Stimulated activated CD4-positive, alpha-beta T cell treated with anti-CD3 and anti-CD28 coated beads, Interleukin-2, amount 100 ng/mL, for 48 hours (primary cell): Measurements from ENCODE around the gene NAB1.
"Not testable (repeated sequence)": the region's sequence is repeated elsewhere in the genome, so short reads cannot be mapped to it uniquely, and the experiment has no call there.

Experiments used
- DNase-seq, 2 donors: peaks; one replicate each; pipeline ENCODE4 v3.0.0-alpha.2; 2020

The NAB1 gene

DNA sequence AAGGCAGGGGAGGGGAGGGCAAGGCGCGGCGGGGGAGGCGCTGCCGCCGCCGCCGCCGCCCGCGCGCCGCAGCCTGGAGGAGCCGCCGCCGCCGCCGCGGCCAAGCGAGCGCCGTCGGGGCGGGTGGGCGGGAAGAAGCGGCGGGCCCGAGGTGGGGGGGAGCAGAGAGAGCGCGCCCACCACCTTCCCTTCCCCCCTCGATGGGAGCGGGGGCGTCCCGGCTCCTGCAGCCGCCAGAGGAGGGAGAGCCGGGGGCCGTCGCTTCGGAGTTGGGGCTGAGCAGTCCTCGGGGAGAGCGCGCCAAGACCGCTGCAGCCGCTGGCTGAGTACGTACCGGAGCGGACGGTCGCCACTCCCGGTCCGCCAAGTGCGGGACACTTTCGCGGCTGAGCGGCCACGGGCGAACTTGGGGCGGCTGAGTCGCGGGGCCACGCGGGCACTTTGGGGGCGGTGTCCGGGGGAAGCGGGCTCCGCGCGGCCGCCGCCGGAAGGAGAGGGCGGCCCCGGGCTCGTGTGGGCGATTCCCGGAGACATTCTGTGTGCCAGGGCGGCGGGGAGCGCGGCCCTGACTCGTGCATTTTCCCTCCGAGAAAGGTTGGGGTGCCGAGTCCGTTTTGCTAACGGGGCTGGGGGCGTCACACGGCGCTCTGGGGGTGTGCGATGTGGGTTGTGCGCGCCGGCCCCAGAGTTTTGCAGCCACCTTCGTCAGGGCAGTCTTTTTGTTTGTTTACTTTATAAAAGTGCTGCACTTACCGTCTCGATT, at the start of gene NAB1:
NAB1 (plus strand) TSS at position 49 of the 763 bp plus-strand sequence. CDS start 10,094 bp downstream, outside the sequence.
- DNase-seq: peak; percentile 48 to 53

GRCh38 chr2:190599546-190600220, 49.2 kb upstream of the NAB1 start:
- no peak for DNase-seq

DNA sequence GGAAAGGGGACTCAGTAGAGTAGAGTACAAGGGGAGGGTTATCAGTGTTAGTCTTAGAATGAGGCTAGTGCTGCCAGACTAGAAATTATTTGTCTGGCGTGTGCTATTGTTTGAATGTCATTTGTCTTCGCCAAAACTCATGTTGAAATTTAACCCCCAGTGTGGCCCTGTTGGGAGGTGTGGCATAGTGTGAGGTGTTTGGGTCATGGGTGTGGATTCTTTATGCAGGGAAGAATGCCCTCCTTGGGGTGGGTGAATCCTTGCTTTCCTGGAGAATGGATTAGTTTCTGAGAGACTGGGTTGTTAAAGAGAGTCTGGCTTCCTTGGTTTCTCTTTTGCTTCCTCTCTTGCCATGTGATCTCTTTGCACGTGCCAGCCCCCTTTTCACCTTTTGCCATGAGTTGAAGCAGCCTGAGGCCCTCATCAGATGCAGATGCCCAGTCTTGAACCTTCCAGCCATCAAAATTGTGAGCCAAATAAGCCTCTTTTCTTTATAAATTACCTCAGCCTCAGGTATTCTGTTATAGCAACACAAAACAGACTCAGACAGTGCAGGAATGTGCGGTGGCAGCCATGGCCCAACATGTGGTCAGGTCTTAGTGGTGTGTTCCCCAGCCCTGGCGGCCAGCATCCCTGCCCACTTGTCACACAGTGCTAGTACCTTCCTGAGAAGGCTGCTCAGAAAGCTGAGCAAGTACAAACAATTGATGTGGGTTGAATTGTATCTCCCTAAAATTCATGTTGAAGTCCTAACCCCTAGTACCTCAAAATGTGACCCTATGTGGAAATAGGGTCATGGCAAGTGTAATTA, 48.4 kb upstream of the NAB1 start:
- no peak for DNase-seq

- no peak for DNase-seq
These were observed 45.5 kb upstream of the NAB1 start for GRCh38 chr2:190603374-190603773.

DNA sequence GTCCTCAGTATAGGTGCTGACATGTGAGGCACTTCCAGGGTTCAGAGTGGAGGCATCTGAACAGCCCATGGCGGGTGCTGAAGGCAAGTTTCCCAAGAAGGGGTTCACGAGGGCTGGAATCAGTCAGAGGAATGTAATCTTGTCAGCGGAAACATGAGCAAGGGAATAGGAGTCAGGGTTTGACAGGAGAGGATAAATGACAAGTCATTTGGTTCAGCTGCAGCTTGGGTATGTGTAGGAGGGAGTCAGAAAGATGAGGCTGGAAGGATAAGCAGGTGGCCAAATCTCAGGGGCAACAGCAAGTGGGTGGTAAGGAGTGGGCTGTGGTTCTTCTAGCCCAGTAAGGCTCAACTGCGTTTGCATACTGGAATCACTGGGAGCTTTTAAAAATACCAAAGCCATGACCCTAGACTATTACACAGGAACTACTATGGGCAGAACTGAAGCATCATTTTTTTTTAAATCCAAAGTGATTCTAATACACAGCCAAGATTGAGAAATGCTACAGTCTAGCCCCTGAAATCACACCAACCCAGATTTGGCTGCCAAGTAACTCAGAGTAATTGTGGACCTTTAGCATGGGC, 41.8 kb upstream of the NAB1 start:
- DNase-seq: no peak

DNA sequence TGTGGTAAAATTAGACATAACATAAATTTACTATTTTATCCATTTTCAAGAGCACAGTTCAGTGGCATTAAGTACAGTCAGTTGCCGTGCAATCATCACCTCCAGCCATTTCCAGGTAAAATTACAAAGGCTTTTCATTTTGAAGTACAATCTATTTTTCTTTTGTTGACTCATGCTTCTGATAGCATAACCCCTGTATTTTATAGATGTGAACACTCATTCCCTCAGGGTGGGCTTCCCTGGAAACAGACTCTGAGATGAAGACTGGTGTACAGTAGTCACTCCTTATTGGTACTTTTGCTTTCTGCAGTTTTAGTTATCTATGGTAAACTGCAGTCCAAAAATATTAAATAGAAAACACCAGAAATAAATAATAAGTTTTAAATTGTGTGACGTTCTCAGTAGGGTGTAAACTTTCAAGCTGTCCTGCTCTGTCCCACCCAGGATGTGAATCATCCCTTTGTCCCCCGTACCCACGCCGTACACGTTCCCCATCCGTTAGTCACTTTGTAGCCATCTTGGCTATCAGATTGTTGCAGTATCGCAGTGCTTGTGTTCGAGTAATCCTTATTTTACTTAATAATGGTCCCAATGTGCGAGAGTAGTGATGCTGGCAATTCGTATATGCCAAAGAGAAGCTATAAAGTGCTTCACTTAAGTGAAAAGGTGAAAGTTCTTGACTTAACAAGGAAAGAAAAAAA, 41.1 kb upstream of the NAB1 start:
- no peak for DNase-seq

DNA sequence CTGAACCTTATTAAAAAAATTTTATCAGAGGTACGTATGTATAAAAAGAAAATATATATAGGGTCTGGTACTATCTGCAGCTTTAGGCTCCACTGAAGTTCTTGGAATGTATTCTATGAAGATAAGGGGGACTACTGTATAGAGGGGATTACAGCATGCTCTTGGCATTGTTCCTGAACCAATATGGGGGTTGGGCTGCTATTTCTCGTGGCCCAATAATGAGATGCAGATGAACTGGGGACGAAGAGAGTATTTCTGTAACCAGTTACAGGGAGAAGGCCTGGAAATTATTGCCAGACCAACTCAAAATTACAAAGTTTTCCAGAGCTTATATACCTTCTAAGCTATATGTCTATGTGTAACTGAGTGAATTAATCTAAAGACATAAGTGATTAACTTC, 40.0 kb upstream of the NAB1 start:
- DNase-seq: not testable (repeated sequence)

DNA sequence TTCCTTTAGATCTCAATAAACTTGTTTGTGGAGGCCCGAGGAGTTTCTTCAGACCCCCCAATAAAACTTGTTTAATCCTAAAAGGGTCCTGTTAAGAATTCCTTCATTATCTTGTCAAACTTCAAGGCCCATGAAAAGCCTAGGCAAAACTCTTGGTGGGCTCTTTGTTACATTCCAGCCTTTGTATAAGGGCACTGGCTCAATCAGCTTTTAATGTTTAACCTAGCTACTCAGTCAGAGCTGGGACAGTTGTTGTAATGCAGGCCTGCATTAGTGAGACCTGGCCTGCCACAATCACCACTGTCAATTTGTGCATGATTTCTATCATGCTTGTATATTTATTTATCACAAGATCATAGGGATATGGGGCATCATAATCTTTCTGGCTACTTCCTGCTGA, 39.5 kb upstream of the NAB1 start:
- DNase-seq: not testable (repeated sequence)

DNA sequence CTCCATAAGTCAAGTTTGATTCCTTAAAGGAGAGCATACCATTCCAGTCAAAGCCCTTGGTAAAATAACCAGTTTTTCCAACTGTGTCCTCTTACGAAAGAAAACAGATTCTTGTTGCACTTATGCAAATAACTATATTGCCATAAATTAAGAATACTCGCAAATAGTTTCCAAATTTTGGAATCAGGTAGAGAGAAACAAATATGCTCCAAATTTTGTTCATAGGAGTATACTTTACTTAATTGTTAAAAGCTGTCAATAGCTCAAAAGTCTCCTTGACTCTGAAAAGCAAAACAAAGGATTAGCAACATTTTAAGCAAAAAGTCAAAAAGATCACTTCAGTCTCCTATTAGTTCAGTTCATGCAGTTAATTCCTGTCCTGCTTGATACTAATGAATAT, 38.4 kb upstream of the NAB1 start:
- DNase-seq: not testable (repeated sequence)

- DNase-seq: no peak
These were observed 33.2 kb upstream of the NAB1 start for GRCh38 chr2:190615555-190616200.

DNA sequence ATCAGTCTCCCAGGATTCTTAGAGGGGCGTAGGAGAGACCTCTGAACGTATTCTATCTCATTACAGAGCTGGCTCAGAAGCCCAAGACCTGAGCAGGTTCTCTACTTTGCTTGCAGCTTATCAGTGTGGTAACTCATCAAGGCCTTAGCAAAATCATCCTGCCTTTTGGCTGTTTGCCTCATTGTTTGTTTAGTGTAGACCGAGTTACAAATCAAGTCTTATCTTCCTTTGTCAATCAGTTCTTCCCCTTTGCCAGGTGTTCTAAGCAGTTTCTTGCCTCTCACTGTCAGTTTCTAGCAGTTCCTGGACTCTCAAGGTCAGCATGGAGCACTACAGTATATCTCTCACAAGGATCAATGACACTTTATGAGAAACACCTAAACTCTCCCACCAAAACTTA, 30.9 kb upstream of the NAB1 start:
- no peak for DNase-seq

GRCh38 chr2:190625691-190626090, 23.2 kb upstream of the NAB1 start:
- no peak for DNase-seq

GRCh38 chr2:190626641-190627210, 22.2 kb upstream of the NAB1 start:
- DNase-seq: no peak

- no peak for DNase-seq
These were observed 21.2 kb upstream of the NAB1 start for GRCh38 chr2:190627448-190628412.

- no peak for DNase-seq
These were observed 20.1 kb upstream of the NAB1 start for GRCh38 chr2:190628591-190629319.

GRCh38 chr2:190634381-190634780, 14.5 kb upstream of the NAB1 start:
- no peak for DNase-seq

DNA sequence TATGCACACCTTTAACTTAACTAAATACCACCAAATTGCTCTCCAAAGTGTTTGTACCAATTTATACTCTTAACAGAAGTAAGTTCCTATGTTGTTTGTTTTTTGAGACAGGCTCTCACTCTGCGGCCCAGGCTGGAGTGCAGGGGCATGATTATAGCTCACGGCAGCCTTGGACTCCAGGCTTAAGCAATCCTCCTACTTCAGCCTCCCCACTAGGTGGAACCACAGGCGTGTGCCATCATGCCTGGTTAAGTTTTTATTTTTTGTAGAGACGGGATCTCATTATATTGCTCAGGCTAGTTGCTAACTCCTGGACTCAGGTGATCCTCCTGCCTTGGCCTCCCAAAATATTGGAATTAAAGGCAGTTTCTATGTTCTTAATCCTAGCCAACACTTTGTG, 13.1 kb upstream of the NAB1 start:
- no peak for DNase-seq

GRCh38 chr2:190636361-190636760, 12.5 kb upstream of the NAB1 start:
- DNase-seq: no peak

- DNase-seq: no peak
These were observed 11.6 kb upstream of the NAB1 start for GRCh38 chr2:190637281-190637734.
